Tibial nerve (tissue), 4 donors: ENCODE results near the gene IGFALS.

Experiments used
- CTCF ChIP-seq, 5 experiments: fragments of 200-600 bp in 3 of 5; fragments of 450-650 bp in 2 of 5; sonication (generic) in 3 of 5; IDR thresholded peaks; one replicate each; pipeline ENCODE4 v1.5.1; 2016 to 2019; ENCODE audit warnings: antibody characterized with exemption in 5 of 5, mild to moderate bottlenecking in 3 of 5, moderate library complexity in 2 of 5
- EP300 ChIP-seq, 2 donors: sonication (generic); formaldehyde crosslinking; IDR thresholded peaks; one replicate each; pipeline ENCODE4 v1.6.1; 2017; ENCODE audit warnings: antibody characterized with exemption in 2 of 2, mild to moderate bottlenecking in 1 of 2
- POLR2A ChIP-seq, 2 donors: fragments of 450-650 bp; IDR thresholded peaks; one replicate each; pipeline ENCODE4 v1.6.1; 2017; ENCODE audit warnings: antibody characterized with exemption in 2 of 2, mild to moderate bottlenecking in 2 of 2, moderate library complexity in 2 of 2

DNA sequence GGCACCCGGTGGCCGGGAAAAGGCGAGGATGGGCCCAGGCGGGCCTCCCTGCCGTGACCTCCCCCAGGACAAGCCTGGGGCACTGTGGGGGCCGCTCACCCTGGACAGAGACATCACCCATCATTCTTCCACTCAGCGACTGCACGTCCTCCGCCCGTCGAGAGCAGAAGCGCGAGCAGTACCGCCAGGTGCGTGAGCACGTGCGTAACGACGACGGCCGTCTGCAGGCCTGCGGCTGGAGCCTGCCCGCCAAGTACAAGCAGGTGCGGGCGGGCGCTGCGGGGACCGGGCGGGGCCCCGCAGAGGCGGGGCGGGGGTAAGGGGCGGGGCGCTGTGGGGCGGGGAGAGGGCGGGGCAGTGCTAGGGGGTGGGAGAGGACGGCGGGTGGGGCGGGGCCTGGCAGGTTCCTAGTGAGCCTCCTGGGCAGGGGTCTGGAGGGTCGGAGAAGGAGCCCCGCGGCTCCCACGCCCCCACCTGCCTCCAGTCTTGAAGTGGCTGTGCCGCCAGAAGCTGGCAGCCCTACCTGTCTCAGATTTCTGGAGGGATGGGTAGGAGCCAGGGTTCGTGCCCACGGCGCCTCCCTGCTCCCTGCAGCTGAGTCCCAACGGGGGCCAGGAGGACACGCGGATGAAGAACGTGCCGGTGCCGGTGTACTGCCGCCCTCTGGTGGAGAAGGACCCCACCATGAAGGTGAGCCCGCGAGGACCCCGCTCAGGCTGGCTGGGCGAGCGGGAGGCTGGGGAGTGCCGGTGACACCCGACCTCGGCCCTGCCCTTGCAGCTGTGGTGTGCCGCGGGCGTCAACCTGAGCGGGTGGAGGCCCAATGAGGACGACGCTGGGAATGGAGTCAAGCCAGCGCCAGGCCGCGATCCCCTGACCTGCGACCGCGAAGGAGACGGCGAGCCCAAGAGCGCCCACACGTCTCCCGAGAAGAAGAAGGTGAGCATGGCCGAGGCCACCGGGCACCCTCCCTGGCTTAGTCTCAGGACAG is 29.7 kb downstream of the IGFALS start:
- TF ChIP-seq POLR2A (IDR thresholded peaks at IDR 0.05) (no peak), CTCF (IDR thresholded peaks at IDR 0.05) (peak in 4 of 5 experiments; percentile 9 to 38 (median 30)), EP300 (IDR thresholded peaks at IDR 0.05) (no peak)
